Common myeloid progenitor, CD34-positive (primary cell): Measurements from ENCODE around the gene KCTD14.
"Not testable (repeated sequence)": the region's sequence is repeated elsewhere in the genome, so short reads cannot be mapped to it uniquely, and the experiment has no call there.

ENCODE experiments used
- CTCF ChIA-PET: fragments of 350-600 bp; sonication (Branson Sonifier 250); formaldehyde crosslinking; loops from one replicate; lab custom pipeline; 2021; ENCODE audit warnings: antibody characterized with exemption; lab: Charles Lee
- POLR2A ChIA-PET: fragments of 350-600 bp; sonication (Branson Sonifier 250); formaldehyde crosslinking; loops from one replicate; lab custom pipeline; 2021; ENCODE audit warnings: antibody characterized with exemption; lab: Charles Lee
- DNase-seq, 3 donors: peaks; one replicate each; pipeline versions ENCODE4 v3.0.0 to v3.0.0-alpha.2; 2013
- H3K27ac ChIP-seq, 2 experiments: 1 replicate in 1 of 2; 2 replicates in 1 of 2; pipeline ENCODE4 v1.7.0; 2013; ENCODE audit warnings: inconsistent platforms in 2 of 2, low read length in 2 of 2, mild to moderate bottlenecking in 2 of 2, low read depth in 1 of 2, moderate library complexity in 1 of 2; ENCODE audit not compliant: severe bottlenecking in 2 of 2, insufficient read depth in 1 of 2, poor library complexity in 1 of 2
- H3K27me3 ChIP-seq, 5 experiments: replicated peaks in 2 of 5; 1 replicate in 3 of 5; 2 replicates in 2 of 5; pipeline versions ENCODE4 v1.6.1 to v1.7.0; 2013; ENCODE audit warnings: low read length in 4 of 5, mild to moderate bottlenecking in 2 of 5, moderate library complexity in 2 of 5, inconsistent platforms in 1 of 5; ENCODE audit not compliant: insufficient read depth in 5 of 5, control insufficient read depth in 4 of 5
- H3K36me3 ChIP-seq, 4 experiments: 1 replicate in 2 of 4; 2 replicates in 2 of 4; pipeline versions ENCODE4 v1.6.1 to v1.7.0; 2013; ENCODE audit warnings: low read length in 3 of 4, control low read depth in 1 of 4, mild to moderate bottlenecking in 1 of 4; ENCODE audit not compliant: control insufficient read depth in 4 of 4, insufficient read depth in 4 of 4
- H3K4me1 ChIP-seq, 4 experiments: 1 replicate in 3 of 4; 2 replicates in 1 of 4; pipeline versions ENCODE4 v1.6.1 to v1.7.1; 2013; ENCODE audit warnings: low read length in 3 of 4, mild to moderate bottlenecking in 3 of 4, control low read depth in 1 of 4, inconsistent platforms in 1 of 4, moderate library complexity in 1 of 4; ENCODE audit not compliant: control insufficient read depth in 4 of 4, insufficient read depth in 4 of 4; ENCODE audit errors: control extremely low read depth in 1 of 4
- H3K4me3 ChIP-seq, 7 experiments: 1 replicate in 4 of 7; 2 replicates in 3 of 7; pipeline versions ENCODE4 v1.5.1 to v1.7.0; 2013; ENCODE audit warnings: mild to moderate bottlenecking in 7 of 7, low read length in 6 of 7, moderate library complexity in 6 of 7, inconsistent platforms in 2 of 7, low read depth in 2 of 7, control low read depth in 1 of 7; ENCODE audit not compliant: insufficient read depth in 4 of 7, control insufficient read depth in 1 of 7; ENCODE audit errors: extremely low read depth in 1 of 7
- H3K9me3 ChIP-seq, 5 experiments: 1 replicate in 4 of 5; 2 replicates in 1 of 5; pipeline versions ENCODE4 v1.6.1 to v1.7.1; 2013; ENCODE audit warnings: low read length in 4 of 5, mild to moderate bottlenecking in 2 of 5, inconsistent platforms in 1 of 5, low read depth in 1 of 5, moderate library complexity in 1 of 5; ENCODE audit not compliant: control insufficient read depth in 4 of 5, insufficient read depth in 2 of 5; ENCODE audit errors: control extremely low read depth in 1 of 5
- WGBS: methylation state at CpG from one replicate; pipeline ENCODE4 v1.1.5; 2013; ENCODE audit not compliant: insufficient coverage; 5-methylcytosine and 5-hydroxymethylcytosine counted together

The KCTD14 gene

DNA sequence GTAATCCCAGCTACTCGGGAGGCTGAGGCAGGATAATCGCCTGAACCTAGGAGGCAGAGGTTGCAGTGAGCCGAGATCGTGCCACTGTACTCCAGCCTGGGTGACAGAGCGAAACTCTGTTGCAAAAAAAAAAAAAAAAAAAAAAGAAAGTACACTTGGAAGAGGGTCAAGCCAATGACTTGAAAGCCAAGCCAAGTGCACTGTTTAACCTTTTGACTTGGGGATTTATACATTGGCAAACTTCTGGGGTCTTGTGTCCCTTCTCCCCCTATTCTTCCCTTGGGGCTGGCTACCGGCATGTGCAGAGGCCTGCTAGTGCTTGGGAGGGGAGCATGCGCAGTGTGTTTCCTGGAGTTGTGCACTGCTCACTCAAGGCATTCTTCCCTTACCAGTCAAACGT, 26.3 kb upstream of the KCTD14 start:
- no peak overlapping the region for H3K4me3 ChIP-seq
- H3K9me3 ChIP-seq, result peaks cover 0 to 4% (median 0%) of the 10 kb centered on the region in 5 experiments
- no peak overlapping the region for H3K27ac ChIP-seq
- ChIA-PET CTCF (interaction anchor here (1.1 kb wide), 2 partner anchors 10 to 49 kb away, joined by 3 to 4 read pairs; no protein-coding TSS in a partner anchor), POLR2A (no interaction called here)
- no peak for DNase-seq
- H3K4me1 ChIP-seq, result peaks cover 0 to 22% (median 11%) of the 10 kb centered on the region in 4 experiments
- no peaks in the 10 kb centered on the region for H3K27me3 ChIP-seq
- WGBS, result 82% methylated on average over 6 of the region's 8 CpGs
- no peaks in the 10 kb centered on the region for H3K36me3 ChIP-seq

DNA sequence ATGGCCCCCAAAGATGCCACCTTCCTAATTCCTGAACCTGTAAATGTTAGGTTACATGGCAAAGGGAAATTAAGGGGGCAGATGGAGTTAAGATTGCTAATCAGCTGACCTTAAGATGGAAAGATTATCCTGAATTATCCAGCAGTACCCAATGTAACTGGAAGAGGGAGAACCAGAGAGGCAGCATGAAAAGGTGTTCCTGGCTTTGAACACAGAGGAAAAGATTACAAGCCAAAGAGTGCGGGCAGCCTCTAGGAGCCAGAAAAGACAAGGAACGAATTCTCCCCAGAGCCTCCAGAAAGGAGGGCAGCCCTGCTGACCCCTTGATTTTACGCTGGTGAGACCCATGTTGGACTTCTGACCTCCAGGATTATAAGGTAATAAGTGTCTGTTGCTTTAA, 25.5 kb upstream of the KCTD14 start:
- ChIA-PET CTCF (interaction anchor here (0.8 to 1.7 kb wide), 3 partner anchors 17 to 90 kb away, joined by 3 to 5 read pairs (median 4); no protein-coding TSS in a partner anchor), POLR2A (no interaction called here)
- H3K36me3 ChIP-seq, result no peaks in the 10 kb centered on the region
- no peak overlapping the region for H3K4me3 ChIP-seq
- no peak overlapping the region for H3K27ac ChIP-seq
- no peak for DNase-seq
- 100% methylated on average over 2 of the region's 3 CpGs for WGBS
- H3K9me3 ChIP-seq, result peaks cover 0 to 4% (median 0%) of the 10 kb centered on the region in 5 experiments
- H3K27me3 ChIP-seq, result no peaks in the 10 kb centered on the region
- H3K4me1 ChIP-seq, result peaks cover 0 to 22% (median 11%) of the 10 kb centered on the region in 4 experiments

DNA sequence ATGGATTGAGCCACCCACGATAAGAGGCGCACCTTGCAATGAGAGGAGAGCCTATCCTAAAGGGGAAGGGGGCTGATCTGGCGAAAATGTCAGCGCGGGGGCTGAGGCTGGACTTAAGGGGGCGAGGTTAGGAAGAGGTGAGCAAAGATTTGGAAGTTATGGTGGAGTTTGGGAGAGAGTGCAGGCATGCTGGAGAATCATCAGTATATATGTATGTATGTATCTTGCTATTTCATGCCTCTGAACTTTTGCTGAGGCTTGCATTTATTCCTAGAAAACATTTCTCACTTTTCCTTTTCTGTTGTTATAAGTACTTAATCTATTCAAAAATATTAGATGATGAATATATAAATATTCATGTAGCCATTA, 23.4 kb upstream of the KCTD14 start:
- 55% methylated on average over 6 of the region's 6 CpGs for WGBS
- POLR2A ChIA-PET, result no interaction called here
- CTCF ChIA-PET, result interaction anchor here (0.9 to 5.1 kb wide), 13 partner anchors 8 to 522 kb away, joined by 3 to 41 read pairs (median 4); partner anchors contain the start of genes ALG8, INTS4 and NDUFC2

DNA sequence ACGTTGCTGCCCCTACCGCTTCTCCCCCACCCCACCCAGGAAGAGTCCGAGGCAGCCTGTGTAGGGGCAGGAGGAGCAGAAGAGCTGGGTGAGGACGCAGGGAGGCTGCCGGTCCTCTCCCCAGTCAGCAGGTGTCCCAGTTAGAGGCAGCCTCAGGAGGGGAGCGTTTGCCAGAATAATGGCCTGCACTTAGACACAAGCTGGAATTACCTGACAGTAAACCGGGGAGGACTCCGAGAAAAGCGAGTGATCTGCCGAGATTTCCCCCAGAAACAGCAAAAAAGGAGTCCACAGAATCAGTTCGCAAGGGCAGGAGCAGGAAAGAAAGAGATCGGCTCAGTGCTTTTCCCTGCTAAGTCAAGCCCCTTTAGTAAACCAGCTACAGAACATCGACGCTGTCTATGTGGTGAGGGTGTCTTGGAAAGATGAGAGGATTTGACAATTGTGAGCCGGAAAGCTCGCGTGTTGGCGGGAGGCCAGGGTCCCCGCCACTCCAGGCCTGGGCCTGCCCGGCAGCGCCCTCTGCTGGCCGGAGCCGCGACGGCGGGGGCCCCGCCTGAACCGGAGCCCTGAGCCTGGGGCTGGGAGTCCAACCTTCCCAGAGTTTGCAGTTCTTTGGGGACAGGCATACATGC, 22.9 kb upstream of the KCTD14 start:
- POLR2A ChIA-PET, result no interaction called here
- CTCF ChIA-PET, result interaction anchor here (0.8 to 5.1 kb wide), 18 partner anchors 9 to 523 kb away, joined by 3 to 41 read pairs (median 4); partner anchors contain the start of genes ALG8, INTS4 and NDUFC2

More for the DNA sequence above, 23.4 kb upstream of the KCTD14 start:
- Histone ChIP-seq H3K27ac (no peak overlapping the region), H3K4me3 (no peak overlapping the region), H3K36me3 (no peaks in the 10 kb centered on the region), H3K4me1 (peaks cover 0 to 20% (median 11%) of the 10 kb centered on the region in 4 experiments), H3K9me3 (peaks cover 0 to 4% (median 0%) of the 10 kb centered on the region in 5 experiments), H3K27me3 (no peaks in the 10 kb centered on the region)
- no peak for DNase-seq

DNA sequence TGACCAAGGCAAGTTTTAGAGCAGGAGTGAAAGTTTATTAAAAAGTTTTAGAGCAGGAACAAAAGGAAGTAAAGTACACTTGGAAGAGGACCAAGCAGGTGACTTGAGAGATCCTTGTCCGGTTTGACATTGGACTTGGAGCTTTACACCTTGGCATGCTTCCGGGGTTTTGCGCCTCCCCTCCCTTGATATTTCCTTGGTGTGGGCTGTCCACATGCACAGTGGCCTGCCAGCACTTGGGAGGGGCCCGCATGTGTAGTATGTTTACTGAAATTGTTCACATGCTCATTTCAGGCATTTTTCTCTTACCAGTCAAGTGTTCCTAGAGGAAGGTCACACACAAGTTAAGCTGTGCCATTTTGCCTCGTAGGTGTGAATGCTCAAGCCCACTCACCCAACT, 21.6 kb upstream of the KCTD14 start:
- Histone ChIP-seq H3K9me3 (peaks cover 0 to 4% (median 0%) of the 10 kb centered on the region in 5 experiments), H3K4me1 (peaks cover 0 to 23% (median 19%) of the 10 kb centered on the region in 4 experiments), H3K27ac (no peak overlapping the region), H3K4me3 (no peak overlapping the region), H3K36me3 (no peaks in the 10 kb centered on the region), H3K27me3 (no peaks in the 10 kb centered on the region)
- no peak for DNase-seq
- ChIA-PET CTCF (interaction anchor here (0.7 to 5.1 kb wide), 9 partner anchors 9 to 274 kb away, joined by 3 to 41 read pairs (median 4); partner anchors contain the start of gene INTS4), POLR2A (no interaction called here)
- WGBS, result 100% methylated on average over 5 of the region's 5 CpGs

More for the DNA sequence above, 22.9 kb upstream of the KCTD14 start:
- peaks cover 0 to 4% (median 0%) of the 10 kb centered on the region in 5 experiments for H3K9me3 ChIP-seq
- H3K27me3 ChIP-seq, result no peaks in the 10 kb centered on the region
- 34% methylated on average over 9 of the region's 28 CpGs for WGBS
- H3K4me3 ChIP-seq, result peak overlapping the region in 4 of 7 experiments; percentile 37 to 71 (median 42)
- peak; percentile 45 to 73 (median 63) for DNase-seq
- H3K27ac ChIP-seq, result no peak overlapping the region
- H3K36me3 ChIP-seq, result no peaks in the 10 kb centered on the region
- H3K4me1 ChIP-seq, result peaks cover 0 to 16% (median 9%) of the 10 kb centered on the region in 4 experiments

DNA sequence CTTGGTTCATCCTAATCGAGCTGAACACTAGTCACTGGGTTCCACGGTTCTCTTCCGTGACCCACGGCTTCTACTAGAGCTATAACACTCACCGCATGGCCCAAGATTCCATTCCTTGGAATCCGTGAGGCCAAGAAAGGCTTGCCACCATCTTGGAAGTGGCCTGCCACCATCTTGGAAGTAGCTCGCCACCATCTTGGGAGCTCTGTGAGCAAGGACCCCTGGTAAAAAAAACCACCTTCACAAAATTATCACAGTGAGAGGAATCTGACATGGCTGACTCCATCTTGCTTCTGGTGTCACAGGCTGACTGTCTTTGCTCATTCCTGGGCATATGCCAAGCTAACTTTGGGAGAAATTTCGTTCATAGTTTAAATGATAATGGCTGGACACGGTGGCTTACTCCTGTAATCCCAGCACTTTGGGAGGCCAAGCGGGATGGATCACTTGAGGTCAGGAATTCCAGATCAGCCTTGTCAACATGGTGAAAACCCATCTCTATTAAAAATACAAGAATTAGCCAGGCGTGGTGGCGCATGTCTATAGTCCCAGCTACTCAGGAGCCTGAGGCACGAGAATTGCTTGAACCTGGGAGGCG, 18.9 kb upstream of the KCTD14 start:
- Histone ChIP-seq H3K9me3 (peaks cover 0 to 4% (median 0%) of the 10 kb centered on the region in 5 experiments), H3K36me3 (no peaks in the 10 kb centered on the region), H3K27me3 (no peaks in the 10 kb centered on the region), H3K4me3 (no peak overlapping the region), H3K27ac (no peak overlapping the region), H3K4me1 (peaks cover 0 to 29% (median 22%) of the 10 kb centered on the region in 4 experiments)
- ChIA-PET POLR2A (no interaction called here), CTCF (interaction anchor here (0.9 kb wide), 1 partner anchor 36 kb away, joined by 3 read pairs; no protein-coding TSS in a partner anchor)
- no peak for DNase-seq
- 97% methylated on average over 10 of the region's 14 CpGs for WGBS

DNA sequence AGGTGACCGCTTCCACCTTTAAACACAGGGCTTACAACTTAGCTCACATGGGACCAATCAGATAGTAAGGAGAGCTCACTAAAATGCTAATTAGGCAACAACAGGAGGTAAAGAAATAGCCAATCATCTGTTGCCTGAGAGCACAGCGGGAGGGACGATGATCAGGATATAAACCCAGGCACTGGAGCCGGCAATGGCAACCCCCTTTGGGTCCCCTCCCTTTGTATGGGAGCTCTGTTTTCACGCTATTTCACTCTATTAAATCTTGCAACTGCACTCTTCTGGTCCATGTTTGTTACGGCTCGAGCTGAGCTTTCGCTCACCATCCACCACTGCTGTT, 18.3 kb upstream of the KCTD14 start:
- H3K9me3 ChIP-seq, H3K4me3 ChIP-seq, DNase-seq, H3K27me3 ChIP-seq, POLR2A ChIA-PET, H3K36me3 ChIP-seq, H3K27ac ChIP-seq: not testable (repeated sequence)
- WGBS, result 100% methylated on average over 7 of the region's 8 CpGs
- CTCF ChIA-PET, result interaction anchor here (0.9 kb wide), 1 partner anchor 37 kb away, joined by 3 read pairs; no protein-coding TSS in a partner anchor
- peaks cover 0 to 26% (median 21%) of the 10 kb centered on the region in 4 experiments for H3K4me1 ChIP-seq
